RPMI8226 (cell line): Measurements from ENCODE around the gene NCOA3.
A peak's percentile ranks its signal among the peaks of the same experiment; 100 is the strongest.
"Not testable (repeated sequence)": the region's sequence is repeated elsewhere in the genome, so short reads cannot be mapped to it uniquely, and the experiment has no call there.

Experiments used
- DNase-seq: peaks from one replicate; pipeline ENCODE4 v3.0.0-alpha.2; 2015

Gene NCOA3

DNA sequence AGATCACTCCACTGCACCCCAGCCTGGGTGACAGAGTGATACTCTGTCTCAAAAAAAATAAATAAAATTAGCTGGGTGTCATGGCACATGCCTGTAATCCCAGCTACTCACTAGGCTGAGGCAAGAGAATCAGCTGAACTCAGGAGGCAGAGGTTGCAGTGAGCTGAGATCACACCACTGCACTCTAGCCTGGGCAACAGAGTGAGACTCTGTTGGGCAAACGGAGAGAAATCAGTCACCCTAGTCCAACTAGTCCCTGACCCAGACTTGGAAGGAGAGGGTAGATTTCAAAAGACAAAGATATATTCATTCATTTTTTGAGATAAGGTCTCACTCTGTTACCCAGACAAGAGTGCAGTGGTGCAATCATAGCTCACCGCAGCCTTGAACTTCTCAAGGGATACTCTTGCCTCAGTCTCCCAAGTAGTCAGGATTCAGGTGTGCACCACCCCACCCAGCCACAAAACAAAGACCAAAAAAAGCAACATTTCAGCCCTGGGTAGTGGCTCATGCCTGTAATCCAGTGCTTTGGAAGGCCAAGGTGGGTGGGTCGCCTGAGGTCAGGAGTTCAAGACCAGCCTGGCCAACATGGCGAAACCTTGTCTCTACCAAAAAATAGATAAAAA is 26.2 kb upstream of the NCOA3 start:
- DNase-seq, result no peak

DNA sequence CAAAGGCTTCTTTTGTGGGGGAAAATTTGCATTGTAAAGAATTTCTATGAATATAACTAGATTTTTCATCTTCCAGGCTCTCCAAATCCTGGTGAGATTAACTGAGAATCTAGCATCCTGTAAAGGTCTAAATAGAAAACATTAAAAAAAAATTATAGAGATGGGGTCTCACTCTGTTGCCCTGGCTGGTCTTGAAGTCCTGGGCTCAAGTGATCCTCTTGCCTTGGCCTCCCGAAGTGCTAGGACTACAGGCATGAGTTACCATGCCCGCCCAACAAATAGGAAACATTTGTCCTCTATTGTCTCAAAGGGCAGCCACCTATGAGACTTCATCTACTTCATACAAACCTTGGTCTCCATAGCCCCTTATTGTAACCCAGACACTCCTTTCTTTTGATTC is 25.2 kb upstream of the NCOA3 start:
- no peak for DNase-seq

DNA sequence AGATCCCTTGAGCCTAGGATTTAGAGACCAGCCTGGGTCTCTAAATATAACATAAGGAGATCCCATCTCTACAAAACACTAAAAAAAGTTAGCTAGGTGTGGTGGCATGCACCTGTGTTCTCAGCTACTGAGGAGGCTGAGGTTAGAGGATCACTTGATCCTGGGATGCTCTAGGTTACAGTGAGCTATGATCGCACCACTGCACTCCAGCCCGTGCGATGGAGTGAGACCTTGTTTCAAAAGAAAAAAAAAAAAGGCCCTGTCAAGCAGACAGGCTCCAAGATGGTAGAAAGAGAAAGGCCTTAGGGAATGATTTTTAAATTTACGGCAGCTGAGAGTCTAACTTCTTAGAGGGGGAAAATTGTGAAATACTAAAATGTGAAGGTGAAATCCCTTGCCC is 22.6 kb upstream of the NCOA3 start:
- DNase-seq, result no peak

DNA sequence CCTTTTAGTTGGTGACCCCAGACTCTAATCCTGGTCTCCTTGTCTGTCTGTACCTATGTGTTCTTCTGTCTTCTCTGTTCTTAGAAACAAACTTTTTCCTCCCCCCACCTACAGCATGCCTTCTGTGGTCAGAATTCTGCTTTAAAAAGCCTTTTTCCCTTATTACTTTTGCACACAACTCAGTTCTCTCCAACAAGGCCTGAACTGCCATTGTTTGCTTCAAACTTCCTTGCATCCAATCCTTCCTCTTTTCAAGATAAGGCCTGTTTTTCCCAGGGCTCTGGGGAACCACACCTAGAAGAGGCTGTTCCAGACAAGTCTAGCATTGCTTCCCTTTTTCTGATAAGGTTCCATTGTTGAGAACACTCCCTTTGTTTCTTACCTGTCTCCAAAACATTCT is 22.2 kb upstream of the NCOA3 start:
- DNase-seq, result no peak

DNA sequence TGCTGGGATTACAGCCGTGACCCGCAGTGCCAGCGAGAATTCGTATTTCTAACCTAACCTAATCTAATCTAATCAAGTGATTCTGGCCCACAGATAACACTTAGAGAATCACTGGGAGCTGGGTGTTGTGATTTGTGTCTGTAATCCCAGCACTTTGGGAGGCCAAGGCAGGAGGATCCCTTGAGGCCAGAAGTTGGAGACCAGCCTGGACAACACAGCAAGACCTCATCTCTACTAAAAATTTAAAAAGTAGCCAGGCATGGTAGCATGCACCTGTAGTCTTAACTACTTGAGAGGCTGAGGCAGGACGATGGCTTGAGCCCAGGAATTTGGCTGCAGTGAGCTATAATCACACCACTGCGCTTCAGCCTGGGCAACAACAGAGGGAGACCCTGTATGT is 21.4 kb upstream of the NCOA3 start:
- no peak for DNase-seq

DNA sequence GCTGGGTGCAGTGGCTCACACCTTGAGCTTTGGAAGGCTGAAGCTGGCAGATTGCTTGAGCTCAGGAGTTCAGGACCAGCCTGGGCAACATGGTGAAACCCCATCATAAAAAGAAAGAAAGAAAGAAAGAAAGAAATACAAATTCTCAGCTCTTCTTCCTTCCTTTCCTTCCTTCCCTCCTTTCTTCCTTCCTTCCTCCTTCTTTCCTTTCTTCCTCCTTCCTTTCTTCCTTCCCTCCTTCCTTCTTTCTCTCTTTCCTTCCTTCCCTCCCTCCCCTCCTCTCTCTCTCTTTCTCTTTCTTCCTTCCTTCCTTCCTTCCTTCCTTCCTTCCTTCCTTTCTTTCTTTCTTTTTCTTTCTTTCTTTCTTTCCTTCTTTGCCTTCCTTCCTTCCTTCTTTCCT is 21.0 kb upstream of the NCOA3 start:
- DNase-seq, result no peak

DNA sequence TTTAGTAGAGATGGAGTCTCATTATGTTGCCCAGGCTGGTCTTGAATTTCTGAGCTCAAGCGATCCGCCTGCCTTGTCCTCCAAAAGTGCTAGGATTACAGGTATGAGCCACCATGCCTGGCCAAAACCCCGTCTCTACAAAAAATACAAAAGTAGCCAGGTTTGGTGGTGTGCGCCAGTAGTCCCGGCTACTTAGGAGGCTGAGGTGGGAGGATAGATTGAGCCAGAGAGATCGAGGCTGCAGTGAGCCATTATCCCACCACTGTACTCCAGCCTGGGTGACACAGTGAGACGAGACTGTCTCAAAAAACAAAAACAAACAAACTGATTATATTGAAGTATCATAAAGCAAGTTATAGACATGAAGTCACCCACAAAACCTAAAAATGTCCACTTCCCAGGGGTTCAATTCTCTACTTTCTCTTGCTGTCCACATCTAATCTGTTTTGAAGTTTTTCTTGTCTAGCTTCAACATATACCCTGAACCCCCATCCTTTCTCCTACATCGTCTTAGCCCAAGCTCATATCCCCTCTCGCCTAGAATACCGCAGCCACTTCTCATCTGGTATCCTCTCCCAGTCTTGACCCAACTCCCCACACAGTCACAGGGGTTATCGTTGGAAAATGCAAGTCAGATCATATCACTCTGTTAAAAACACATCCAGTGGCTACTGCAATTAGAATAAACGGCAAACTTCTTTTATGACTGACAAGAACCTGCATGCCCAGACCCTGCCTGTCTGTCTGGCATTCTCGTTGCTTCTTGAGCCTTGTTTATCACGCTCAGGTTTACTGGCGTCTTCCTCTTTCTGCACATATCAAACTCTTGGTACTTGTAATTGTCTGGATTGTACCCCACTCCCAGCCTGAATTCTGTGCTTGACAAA is 20.1 kb upstream of the NCOA3 start:
- no peak for DNase-seq

DNA sequence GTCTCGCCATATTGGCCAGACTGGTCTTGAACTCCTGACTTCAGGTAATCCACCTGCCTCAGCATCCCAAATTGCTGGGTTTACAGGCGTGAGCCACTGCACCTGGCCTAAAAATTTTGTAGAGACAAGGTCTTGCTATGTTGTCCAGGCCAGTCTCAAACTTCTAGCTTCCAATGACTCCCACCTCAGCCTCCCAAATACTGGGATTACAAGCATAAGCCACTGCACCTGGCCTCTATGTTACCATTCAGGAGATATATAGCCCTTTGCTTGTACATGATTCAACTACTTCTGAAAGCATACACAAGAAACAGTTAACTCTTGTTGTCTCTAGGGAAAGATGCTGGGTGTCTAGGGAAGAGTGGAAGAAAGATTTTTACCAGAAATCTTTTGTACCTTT is 19.0 kb upstream of the NCOA3 start:
- DNase-seq, result no peak

DNA sequence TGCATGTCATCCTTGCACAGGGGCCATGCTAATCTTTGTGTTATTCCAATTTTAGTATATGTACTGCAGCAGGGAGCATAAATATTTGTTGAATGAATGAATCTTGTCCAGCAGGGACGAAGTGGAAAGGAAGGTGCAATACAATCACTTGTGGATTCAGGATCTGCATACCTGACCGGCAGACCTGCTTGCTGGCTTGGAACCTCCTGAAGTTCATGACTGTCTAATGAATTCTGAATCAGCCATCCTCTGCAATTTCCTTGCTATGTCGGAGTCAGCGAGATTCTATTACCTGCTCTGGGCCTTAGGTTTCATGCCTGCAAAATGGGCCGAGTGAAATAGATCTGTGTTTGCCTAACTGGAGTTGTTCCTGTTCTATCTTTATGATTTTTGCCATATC is 17.4 kb upstream of the NCOA3 start:
- DNase-seq, result no peak

DNA sequence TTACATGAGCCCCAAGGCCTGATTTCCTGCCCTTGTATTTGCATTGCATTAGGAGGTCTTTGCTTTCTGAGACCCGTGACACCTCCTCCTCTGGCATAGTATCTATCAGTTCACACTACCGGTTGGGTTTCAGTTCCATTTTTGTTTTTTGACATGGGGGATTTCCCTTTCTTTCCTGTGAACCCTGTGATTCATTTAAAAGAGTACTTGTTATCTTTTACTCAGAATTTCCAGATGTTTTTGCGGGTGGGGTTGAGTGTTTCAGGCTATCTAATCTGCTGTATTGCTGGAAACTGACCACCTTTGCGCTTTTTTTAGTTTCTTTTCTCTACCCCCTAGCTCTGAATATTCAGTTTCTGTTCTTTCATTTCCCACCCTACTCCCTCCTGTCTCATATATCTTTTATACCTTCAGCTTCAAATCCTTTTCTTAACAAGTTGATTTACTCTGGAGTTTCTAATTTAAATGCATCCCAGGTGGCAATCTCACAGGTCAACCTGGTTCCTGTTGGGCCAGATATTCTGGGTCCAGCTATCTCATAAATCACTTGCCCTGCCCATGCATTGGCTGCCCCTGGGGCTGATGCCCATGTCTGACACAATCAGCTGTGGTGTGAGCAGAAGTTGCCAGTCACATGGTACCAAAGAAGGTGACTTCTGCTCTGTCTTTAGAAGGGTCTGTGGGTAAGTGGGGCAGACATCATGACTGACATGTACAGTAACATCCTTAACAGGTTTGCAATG is 14.3 kb upstream of the NCOA3 start:
- DNase-seq, result peak; percentile 90

DNA sequence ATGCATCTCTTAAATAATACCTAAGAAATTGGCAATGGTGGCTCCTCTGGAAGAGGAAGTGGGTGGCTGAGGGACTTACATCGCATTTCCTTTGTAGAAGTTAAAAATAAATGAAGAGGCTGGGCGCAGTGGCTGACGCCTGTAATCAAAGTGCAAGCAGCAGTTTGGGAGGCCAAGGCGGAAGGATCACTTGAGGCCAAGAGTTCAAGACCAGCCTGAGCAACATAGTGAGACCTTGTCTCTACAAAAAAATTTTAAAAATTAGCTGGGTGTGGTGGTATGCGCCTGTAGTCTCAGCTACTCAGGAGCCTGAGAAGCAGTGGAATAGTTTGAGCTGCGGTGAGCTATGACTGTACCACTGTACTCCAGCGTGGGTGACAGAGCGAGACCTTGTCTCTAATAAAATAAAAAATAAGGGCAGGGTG is 12.2 kb upstream of the NCOA3 start:
- peak; percentile 76 for DNase-seq

DNA sequence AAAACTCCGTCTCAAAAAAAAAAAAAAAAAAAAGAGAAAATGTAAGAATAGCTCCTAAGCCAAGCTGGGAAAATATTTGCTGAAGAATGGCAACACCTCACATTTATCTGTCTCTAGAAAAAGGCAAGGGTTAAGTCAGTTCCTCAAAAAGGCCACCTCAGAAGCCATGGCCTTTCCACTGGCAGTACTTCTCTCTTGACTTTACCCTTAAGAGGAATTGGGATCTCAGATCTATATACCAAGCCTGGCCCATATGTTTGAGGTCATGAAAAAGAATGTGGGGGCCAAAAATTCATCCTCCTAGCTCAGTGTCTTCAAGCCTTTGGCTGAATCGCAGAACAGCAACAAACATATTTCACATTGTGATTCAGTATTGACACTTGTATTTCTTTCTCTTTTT is 10.9 kb upstream of the NCOA3 start:
- DNase-seq, result peak; percentile 22

DNA sequence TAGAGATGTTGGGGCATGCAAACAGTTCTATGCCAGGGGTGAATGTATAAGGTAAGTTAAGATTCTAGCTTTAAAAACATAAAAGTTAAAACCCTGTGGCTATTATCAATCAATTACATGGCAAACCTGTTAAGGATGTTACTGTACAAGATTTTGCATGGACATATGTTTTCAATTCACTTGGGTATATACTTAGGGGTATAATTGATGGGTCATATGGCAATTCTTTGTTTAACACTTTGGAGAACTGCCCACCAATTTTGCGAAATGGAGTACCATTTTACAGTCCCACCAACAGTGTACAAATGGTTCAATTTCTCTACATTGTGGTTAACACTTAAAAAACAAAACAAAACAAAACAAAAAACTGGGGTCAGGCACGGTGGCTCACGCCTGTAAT is 9.4 kb upstream of the NCOA3 start:
- DNase-seq, result no peak

DNA sequence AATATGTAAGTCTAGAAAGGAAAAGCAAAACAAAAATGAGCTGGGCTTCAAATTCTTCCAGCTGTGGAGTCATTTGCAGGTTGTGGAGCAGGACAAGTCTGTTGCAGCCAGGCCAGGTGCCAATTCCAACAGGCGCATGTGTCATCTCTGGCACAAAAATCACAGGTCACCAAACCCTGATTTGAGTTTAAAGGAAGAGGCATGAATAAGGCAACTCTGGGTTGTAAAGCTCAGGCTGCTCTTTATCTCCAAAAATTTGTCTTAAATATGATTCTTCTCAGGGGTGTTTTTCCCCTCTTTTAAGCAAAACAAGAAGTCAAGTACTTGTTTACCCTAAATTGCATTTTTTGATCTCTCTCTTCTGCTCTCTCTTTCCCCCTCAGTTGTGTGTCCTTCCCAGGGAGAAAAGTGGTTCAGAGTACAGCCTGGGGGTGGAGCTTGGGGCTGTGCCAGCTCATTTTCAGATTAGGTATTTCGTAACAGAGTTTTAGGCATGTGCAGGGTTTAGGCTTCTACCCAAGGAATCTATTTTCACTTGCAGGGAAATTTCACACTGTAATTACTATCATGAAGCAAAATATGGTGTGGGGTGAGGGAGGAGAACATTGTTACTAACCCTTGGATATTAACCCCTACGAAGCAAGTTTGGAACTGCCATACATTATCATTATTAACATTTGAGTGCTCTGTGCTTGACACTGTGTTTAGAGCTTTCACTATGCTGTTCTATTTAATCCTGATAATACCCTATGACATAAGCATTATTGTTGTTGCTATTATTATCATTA is 8.3 kb upstream of the NCOA3 start:
- peak; percentile 91 for DNase-seq

DNA sequence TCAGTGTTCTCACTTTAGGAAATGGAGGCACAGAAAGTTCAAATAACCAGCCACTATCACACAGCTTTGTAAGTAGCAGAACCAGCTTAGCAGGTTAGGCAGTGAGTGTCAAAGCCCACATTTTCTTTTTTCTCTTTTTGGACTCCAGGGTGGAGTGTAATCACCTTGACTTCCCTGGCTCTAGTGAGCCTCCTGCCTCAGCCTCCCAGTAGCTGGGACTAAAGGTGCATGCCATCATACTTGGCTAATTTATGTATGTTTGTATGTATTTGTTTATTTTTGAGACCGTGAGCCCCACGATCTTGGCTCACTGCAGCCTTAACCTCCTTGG is 7.8 kb upstream of the NCOA3 start:
- DNase-seq, result no peak

DNA sequence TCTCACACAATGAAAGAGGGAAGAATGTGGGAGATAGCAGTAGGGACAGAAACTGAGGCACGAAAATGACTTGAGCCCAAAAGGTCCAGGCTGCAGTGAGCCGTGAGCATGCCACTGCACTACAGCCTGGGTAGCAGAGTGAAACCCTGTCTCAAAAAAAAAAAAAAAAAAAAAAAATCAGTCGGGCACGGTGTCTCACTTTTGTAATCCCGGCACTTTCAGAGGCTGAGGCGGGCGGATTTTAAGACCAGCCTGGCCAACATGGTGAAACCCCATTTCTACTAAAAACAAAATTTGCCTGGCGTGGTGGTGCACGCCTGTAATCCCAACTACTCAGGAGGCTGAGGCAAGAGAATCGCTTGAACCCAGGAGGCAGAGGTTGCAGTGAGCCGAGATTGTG is 7.1 kb upstream of the NCOA3 start:
- not testable (repeated sequence) for DNase-seq

DNA sequence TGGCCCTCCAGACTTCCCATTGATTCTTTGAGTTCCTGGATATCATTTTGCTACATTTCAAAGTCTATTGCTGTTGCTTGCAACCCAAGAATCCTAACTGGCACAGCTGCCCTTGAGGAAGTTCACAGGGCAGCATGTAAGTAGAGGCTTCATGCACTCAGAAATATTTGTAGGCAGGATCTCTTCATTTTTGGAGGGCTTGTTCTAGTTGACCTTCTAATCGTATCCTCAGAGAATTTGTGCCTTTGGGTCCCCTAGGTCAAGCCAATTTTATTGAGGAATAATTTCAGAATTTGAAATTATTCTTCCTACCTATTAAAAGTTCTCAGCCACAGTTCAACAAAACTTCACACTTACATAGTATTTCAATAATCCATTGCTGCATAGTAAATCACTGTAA is 5.6 kb upstream of the NCOA3 start:
- no peak for DNase-seq

DNA sequence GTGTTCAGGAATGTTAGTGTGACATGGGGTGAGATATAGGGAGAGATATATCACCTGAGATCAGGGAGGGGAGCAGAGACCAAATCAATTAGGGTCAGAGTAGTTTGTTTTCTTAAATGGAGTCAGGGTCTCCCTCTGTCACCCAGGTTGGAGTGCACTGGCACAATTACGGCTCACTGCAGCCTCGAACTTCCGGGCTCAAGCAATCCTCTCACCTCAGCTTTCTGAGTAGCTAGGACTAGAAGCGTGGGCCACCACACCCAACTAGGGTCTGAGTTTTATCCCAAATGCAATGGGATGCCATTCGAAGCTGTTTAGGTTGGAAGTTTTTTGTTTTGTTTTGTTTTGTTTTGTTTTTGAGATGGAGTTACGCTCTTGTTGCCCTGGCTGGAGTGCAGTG is 3.1 kb upstream of the NCOA3 start:
- no peak for DNase-seq

DNA sequence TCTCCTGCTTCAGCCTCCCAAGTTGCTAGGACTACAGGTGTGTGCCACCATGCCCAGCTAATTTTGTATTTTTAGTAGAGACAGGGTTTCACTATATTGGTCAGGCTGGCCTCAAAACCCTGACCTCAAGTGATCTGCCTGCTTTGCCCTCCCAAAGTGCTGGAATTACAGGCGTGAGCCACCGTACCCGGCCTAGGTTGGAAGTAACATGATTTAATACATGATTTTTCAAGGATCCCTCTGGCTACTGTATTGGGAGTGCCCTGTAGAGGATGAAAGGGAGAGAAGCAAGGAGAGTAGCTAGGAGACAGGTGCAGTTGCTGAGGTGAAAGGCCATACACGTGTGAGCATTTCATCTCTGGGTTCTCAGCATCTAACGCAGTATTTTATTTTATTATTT is 2.6 kb upstream of the NCOA3 start:
- no peak for DNase-seq

DNA sequence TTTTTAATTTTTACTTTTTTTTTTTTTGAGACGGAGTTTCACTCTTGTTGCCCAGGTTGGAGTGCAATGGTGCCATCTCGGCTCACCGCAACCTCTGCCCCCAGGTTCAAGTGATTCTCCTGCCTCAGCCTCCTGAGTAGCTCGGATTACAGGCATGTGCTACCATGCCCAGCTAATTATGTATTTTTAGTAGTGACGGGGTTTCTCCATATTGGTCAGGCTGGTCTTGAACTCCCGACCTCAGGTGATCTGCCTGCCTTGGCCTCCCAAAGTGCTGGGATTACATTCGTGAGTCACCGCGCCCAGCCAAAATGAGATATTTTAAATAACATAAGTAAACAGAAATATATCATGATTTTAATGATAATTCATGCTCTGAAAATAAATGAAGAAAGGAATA is 1.6 kb upstream of the NCOA3 start:
- DNase-seq, result not testable (repeated sequence)

DNA sequence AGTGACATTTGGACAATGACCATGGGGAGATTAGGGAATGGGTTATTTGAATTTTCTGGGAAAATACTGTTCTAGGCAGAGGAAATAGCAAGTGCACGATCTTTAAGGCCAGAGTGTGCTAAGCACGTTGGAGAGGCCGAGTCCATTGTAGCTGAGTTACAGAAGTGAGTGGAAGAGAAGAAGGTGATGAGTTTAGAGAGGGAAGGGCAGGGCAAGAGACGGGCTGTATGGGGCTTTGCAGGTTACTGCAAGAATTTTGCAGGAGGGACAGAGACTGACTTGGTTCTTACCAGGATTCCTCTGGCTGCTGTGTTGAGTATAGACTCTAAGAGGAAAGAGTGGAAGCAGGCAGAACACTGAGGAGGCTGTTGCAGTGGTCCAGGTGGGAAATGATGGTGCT is 1.1 kb upstream of the NCOA3 start:
- peak; percentile 17 for DNase-seq

DNA sequence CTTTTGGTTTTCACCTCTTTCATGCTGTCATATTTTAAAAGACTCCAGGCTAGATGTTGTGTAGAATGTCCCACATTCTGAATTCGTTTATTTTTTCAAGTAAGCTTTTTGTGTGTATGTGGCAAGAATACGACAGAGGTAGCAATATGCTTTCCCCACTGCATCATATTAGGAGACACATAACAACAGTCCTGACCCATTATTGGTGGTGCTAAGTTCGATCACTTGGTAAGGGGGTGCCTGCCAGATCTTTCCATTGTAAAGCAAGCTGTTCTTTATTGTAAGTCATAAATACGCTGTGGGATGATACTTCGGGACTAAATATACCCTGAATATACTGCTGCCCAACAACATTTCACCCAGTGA is 588 bp upstream of the NCOA3 start:
- no peak for DNase-seq
